ENCODE measurements around the gene ZNF692.

ZNF692 gene

DNA sequence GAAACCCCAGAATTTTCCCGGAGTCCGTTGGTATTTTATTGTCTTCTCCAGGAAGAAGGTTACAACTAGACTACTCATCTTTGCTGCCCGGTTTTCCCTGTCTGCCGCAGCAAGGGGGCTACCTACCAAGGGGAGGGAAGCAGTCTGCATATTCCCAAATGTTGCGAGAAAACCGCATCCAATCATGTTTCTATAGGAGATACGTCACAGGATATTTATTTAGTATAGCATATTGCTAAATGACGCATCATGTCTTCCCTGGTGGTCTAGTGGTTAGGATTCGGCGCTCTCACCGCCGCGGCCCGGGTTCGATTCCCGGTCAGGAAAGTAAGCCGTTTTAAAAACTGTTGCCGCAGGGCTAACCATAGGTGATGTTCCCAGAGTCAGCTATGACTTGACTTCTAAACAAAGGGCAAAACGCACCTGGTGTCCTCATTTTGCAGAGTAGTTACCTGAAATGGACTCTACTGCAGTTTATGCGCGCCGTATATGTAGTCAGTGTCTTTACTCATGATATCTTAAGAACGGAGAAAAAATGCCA is 15.2 kb upstream of the ZNF692 start:
- DNase-seq: peak; percentile 94

DNA sequence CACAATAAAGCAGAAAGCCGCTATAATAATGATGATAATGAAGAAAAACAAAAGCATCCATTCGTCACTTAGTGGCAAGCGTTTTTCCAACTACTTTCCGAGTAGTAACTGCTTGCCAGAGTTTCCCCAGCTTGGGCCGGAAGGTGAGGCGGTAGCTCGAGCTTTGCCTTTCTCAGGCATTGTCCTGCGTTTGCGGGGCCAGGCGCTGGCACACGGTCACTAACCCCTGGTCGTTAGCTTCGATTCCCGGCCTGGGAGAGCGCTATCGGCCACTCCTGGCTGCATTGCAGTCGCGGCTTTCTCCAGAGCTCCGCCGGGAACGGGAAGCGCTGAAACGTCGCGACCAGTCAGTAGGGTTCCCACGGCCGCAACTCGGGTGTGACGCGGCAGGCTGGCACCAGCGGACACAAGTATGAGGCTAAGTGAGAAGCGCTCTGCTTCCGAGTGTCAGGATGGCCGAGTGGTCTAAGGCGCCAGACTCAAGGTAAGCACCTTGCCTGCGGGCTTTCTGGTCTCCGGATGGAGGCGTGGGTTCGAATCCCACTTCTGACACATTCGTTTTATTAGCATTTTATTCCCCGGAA is 14.6 kb upstream of the ZNF692 start:
- DNase-seq: peak; percentile 94

DNA sequence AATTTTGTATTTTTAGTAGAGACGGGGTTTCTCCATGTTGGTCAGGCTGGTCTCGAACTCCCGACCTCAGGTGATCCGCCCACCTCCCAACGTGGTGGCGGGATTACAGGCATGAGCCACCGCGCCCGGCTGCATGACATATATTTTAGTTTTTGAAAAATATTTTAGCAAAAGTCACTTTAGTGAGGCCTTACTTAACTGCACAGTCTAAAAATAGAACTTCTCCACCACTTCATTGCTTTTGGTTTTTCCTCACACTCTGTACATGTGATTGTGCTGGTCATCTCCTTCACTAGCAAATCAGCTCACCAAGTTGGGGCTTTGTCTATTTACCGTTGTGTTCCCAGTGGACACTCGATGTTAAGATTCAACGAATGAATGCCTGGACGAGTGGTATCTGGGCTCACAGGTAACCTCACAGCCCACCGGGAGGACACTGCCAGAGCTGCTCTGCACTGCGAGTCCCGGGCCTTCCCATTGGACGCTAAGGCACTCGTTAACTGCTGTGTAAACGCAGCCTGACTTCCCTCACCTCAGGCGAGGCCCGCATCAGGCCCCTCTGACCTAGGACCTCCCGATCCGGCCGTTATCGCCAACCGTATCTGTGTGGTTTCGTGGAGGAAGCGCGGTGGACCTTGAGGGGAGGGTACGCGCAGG is 14.0 kb upstream of the ZNF692 start:
- peak; percentile 60 for DNase-seq

DNA sequence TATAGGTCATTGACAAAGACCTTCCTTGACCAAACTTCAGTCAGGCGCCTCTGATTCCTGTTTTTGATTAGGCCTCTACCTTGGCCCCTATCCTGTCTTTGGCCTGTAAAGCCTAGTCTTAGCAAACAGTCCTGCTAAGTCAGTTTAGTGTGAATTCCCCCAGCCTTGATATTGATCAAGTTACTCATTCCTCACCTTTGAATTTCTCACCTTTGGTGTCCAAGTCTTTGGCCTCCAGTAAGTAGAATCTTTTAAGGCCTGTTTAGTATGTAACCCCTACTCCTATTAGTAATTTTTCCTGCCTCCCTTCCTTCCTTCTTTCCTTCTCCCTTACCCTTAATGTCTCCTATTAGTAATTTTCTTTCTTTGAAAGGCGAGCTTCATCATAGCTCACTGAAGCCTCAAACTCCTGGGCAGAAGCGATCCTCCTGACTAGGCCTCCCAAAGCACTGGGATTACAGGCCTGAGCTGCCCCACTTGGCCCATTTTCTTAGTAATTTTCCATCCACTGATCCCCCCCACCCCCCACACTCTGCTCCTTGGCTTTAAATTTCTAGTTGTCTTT is 13.0 kb upstream of the ZNF692 start:
- no peak for DNase-seq

DNA sequence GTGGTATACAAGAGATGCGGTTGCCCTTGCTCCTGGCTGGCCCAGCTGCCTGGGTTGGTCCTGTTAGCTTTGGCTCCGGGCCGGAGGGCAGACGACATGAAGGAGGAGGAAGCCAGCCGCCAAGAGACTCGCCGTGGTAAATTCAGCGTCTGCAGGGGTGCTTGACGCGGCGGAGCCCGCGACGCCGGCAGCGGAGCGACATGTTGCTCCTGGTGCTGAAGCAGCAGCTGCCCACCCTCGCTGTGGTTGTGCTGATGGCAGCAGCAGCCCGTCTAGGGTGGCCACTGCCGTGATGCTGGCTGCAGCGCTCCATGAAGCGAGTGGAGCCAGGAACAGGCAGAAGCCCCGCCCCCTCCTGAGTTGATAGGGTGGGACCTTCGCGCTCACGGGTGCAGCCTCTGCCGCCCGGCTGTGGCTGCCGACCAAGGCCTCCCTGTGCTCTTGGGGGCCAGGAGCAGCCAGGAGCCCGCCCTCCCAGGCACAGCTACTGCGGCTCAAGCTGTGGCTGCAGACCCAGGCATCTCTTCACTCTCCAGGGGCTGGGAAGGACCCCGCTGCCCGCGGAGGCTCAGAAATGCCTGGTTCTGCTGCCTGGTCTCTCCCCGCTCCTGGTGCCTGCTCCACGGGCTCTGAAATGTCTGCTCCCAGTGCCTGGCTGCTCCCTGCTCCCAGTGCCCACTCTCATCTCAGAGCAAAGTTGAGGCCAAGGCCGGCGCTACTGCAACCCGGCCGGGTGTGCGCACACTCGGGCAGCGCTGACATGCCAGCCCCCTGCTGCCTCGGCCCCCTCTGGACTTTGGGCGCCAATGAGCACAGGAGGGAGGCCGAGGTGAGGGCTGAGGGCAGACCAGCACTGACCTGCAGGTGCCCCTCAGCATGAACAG is 4.4 kb upstream of the ZNF692 start:
- peak; percentile 80 for DNase-seq

DNA sequence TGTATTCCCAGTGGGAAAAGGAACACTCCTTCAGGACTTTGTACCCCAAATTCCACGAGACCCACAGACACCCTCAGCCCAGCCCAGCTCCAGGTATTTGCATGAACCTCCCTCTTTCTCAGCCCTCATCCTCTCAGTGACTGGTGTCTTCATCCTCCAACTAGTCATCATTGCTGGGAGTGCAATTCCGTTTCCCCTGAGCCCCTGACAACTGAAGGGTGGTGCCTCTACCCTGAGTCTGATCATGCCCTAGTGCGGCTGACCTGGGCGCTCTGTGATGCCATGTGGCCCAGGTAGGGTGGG is 3.8 kb upstream of the ZNF692 start:
- no peak for DNase-seq

DNA sequence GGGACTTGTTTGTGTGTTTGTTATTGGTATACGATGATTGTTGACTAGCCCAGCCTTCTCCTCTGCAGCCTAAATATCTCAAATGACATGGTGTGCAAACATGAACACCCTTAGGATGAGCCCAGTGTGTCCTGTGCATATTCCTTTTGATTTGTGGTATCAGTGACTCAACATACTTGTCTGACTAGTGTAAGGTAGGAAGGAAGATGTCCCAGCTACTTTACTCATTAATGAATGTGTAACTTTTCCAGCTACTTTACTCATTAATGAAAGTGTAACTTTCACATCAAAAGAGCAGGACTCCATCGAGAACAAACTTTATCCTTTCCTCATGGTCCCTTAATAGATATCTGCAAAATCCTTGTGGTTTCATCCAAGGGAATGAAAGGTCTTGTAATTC is 2.7 kb upstream of the ZNF692 start:
- no peak for DNase-seq

DNA sequence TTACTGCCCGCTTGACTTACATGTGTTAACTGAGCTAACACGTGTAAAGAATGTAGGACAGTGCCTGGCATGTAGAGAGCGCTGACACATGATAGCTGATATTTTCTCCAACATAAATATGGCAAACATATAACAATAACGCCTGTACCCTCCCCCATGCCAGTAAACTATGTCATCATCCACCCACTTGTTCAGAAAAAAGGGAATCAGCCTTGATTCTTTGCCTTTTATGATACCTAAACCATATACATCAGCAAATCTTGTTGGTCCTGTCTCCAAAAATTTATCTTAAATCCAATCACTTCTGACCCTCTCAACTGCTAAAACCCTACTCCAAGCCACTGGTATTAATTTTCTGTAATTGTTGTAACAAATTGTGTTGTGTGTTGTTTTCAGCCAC is 1.1 kb upstream of the ZNF692 start:
- DNase-seq: no peak

DNA sequence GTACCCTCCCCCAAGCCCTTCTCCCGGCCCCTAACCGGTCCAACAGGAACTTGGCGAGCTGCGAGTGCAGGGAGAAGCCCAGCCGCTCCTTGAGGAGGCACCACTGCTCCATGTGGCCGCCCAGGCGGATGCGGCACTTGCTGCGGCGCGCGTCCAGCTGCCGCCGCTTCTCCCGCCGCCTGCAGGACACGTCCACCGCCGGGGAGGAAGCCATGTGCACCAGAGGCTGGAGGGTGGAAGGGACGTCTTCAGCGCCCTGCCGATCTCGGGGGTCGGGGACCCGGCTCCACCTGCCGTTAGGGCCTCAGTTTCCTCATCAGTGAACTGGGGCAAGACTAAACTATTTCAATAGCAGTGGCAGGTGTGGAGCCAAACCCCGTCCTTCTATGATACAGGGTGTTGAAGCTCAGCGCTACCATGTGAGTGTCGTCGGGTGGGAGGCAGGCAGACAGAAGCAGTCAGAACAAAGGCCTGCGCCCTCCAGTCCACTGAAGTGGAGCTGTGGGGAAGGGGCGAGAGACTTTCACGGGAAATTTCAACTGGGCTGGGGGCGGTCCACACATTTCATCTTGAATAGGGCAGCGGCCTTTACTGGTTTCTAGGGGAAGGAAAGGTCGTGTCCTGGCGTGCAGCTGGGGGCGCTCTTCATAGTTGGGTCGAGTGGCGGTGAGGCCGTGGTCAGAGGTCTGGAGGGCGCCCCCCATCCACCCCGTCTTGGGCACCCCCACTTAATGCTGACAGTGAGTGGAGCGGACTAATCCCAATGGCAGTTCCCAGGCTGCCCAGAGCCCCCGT is 592 bp downstream of the ZNF692 start:
- no peak for DNase-seq

DNA sequence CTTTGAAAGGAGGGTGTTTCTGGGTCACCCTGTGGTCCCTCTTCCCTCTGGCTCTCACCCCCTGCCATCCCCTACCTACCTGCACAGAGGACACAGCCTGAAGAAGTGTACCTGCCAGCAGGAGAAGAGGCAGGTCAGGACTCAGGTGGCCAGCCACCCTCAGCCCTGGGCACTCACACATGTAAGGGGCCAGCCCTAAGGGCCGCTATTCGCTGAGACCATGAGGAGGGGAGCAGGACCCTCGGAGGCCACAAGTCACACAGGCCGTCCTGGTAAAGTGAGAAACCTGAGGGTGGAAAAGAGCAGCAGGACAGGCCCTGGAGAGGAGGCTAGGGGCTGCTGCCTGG is 1.2 kb downstream of the ZNF692 start:
- no peak for DNase-seq

DNA sequence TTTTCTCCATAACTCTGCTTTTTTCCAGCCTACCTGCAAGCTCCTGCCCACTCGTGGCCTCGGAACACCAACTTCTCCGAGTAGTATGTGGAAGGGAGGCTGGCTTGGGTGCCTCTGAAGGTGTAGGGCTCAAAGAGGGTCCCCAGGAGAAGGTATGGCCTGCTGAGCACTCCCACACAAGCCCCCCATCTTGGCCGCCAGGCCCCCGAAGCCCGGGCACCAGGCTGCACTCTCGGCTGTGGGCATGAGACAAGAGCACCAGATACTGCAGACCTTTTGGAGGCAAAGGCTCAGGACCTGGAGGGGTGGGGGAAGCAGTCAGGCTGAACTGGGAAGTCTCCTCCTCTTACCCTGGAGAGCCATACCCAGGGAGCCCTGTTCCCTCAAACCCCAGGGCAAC is 1.7 kb downstream of the ZNF692 start:
- no peak for DNase-seq

DNA sequence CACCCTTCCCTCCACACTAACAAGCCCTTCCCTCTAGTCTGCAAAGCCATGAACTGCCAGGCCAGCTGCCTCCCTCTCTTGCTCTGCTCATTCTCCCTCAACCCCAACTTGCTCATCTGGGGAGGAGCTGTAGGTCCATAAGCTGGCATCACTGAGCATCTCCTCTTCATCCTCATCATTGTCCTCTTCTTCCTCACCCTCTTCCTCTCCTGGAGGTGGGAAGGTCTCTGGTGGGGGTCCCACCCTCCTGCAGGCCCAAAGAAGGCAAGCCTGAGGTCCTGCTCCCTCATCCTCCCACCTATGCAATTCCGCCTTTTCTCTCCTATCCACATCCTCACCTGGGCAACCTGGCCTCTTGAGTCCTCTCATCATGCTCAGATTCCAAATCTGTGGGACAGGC is 2.7 kb downstream of the ZNF692 start:
- DNase-seq: no peak

DNA sequence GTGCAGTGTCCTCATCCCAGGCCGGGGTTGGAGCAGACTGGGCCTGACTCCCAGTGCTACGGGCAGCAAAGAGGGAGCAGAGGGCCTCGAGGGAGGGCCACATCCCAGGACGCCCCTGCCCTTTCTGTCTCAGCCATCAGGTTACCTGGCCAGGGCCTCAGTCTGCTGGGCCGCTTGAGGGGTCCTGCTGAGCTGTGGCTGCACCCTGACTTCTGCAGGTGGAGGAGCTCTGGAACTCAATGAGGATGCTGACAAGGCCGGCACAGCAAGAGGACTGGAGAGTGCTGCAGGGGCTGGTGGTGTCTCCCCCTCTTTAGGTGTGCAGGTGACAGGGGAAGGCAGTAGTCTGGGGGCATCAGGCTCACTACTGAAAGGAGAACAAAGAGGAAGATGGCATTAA is 3.3 kb downstream of the ZNF692 start:
- DNase-seq: no peak

DNA sequence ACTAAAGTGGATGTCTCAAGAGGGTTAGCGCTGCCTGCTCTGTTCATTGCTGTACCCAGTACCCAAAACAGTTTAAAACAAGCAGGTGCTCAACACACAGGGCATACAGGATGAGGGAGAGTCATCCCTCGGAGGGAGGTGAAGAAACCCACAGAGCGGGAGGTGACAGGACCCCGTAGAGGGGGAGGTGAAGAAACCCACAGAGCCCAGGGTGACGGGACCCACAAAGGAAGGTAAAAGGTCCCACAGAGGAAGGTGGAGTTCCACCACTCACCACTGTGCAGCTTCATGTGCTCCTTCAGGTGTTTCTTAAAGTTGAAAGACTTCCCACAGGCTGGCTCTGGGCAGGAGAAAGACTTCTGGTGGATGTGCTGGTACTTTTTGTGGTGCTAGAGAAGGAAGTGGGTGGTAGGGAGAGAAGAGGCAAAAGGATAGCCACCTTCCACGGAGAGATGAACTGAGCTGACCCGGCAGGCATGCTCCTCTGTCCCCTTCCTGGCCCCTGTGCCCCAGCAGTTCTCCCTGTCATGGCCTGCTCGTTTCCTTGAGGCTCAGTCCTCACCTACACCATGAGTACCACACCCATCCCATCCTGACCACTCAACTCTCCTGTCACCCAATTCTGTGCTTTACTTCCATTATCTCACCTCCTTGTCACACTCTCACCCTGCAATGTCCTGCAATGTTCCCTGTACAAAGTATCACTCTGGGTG is 5.1 kb downstream of the ZNF692 start:
- no peak for DNase-seq

DNA sequence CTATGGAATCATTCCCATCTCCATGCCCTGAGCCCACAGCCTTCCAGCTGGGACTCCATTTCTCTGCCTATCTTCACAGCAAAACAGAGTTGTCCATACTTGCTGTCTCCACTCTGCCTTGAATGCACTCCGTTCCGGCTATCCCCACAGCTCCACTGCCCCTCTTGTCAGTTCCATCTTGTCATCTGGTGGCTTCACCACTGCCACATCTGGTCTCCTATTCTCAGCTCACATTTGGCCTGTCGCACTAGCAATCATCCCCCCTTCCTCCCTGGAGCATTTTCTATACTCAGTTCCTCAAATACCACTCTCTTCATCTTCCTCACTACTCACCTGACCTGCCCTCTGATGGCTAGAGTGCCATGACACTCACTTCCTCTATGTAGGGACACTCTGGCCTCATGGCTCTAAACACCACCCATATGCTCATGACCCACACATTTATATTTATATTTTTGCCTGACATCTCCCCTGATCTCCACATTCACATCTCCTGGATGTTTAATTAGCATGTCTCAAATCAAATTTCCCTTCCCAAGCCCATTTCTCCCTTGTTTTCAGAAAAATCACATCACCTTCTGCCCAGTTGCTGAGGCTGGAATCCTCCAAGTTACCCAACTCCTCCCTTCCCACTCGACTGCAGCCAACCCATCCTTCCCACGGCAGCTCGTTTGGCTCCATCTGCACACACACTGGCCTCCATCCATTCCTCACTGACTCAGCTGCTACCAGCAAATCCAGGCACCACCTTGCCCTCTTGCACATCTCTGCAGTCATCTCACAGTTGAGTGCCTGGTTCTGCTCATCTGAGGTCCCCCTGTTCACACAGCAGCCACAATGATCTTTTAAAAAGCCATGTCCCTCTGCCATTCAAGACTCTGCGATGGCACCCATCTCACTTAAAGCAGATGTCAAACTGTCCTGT is 6.1 kb downstream of the ZNF692 start:
- DNase-seq: no peak

DNA sequence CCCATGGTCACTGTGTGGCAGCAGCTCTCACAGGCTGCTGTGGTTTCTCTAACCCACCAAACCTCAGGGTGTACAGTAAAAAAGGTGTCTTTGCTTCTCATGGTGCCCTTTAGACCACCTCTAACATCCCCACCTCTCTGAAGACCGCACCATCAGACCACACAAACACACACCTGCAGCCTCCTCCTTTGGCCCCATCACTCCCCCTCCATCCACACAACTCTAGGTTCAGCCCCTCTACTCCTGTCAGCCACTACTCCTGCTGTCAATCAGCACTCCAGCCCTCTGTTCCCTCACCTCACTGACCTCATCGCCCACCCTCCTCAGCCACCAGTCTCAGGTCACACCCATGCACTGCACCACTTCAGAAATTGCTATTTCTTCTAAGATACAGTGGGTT is 7.5 kb downstream of the ZNF692 start:
- no peak for DNase-seq

DNA sequence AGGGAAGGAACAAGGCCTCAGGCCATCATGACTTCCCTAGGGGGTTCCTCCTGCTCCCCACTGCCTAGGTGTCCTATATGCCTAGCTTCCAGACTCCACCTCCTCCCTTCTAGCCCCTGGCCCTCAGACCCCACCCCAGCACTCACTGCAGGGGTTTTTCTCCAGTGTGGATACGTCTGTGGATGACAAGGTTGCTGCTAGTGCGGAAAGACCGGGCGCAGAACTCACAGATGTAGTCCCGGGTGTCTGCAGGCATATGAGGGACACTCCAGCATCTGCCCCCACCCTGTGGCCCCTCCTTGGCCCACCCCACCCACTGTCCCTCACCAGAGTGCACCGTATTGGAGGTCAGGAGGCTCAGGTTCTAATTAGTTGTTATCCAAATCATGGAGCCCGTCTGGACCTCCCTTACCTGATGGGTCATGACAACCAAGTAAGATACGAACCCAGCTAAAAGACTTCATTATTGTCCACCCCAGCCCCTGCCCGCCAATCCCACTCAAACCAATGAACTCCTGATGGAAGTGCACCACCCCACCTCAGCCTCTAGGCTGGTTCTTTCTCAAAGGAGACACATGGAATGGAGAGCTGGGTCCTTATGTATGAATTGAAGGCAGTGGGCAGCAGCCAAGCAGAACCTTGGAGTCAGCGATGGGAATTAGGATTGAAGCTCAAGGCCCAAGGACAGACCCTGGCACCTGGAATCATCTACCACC is 8.2 kb downstream of the ZNF692 start:
- DNase-seq: no peak

DNA sequence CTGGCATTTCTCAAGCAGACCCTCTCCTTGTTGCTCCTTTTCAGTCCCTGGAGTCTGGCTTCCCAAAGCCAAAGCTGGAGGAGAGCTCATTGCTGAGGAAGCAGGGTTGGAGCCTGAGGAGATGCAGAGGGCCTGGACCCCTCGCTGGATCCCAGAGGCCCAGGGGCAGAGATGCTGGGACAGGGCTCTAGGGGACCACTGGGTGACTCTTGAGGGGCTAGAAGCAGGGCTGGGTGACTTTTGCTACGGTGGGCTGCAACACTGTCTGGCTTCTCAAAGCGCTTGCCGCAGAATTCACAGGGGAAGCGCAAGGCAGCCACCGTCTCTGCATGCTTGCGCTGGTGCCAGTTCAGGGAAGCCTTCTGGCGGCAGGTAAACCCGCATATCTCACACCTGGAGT is 8.8 kb downstream of the ZNF692 start:
- no peak for DNase-seq

DNA sequence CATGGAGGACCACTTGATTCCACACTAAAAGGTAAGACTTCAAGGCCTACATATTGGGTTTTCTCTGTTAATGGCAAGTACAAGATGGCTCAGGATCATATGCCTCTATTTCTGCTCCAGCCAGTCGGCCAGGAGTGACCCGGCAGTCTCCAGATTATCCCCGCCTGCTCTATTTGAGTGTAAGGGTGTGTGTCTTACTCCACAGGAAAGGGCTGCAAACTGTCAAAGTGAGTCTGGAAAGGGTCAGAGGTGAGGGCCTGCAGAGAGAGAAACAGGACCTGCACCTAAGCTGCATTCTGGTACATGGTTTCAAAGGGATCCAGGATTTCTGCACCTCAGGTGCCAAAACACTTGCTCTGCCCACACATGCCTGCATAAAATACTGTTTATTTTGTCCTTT is 9.2 kb downstream of the ZNF692 start:
- DNase-seq: no peak

DNA sequence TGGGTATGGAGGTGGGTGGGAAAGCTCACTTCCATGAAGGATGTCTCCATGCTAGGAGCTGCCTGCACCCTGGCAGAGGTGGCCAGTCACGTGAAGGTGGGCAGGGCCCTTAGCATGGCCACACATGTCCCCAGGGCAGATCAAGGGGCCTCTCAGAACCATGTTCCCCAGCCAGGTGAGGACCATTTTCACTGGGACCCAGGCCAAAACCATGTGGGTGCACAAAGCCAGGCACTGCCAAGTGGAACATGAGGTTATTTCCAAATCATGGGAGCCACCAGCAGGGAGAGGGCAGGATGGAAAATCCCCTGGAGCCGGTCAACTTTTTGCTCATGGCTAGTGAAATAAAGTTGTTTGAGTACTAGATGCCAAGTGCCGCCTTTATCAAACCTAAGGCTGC is 9.7 kb downstream of the ZNF692 start:
- DNase-seq: no peak

DNA sequence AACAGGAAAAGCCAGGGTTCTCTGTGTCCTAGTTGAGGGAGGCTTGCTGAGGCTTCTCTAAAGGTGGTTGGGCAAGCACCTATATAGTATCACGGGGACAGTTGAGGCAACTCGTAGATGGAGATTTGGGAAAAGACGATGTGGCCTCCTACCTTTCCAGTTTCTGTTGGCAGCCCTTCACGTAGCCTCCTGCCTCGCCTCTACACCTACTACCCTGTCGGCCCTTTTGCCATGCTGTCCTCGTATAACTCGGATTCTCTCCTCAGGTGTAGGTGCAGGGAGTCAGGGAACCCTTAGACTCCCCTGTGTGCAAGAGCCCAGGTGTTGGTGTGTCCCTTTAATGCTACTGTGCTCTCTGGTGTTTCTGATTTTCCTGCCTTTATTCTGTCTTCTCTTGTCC is 10.3 kb downstream of the ZNF692 start:
- DNase-seq: no peak
